ENCODE results near the gene OTOG.
A peak's percentile ranks its signal among the peaks of the same experiment; 100 is the strongest.

The OTOG gene

GRCh38 chr11:17547051-17547577 lies at the start of gene OTOG:
OTOG (plus strand) TSS chr11:17547259; CDS start chr11:17547373, 114 bp downstream.
- no peak for DNase-seq

DNA sequence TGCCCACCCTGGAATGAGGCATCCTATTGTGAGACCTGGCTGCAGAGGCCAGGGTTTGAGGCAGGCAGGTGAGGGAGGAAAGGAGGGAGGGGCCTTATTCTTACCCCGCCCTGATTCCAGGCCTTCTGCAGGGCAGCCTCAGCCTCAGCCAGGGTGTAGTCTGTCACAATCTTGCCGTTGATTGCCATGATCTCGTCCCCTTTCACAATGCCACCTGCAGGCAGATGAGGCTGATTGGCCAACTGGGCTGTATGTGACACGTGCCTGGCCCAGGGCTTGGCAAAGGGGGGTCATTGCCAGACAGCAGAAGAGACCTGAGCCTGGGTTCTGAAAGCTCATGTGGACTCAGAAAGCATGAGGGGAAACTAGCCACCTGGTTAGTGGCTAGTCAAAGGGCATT lies 49.0 kb upstream of the OTOG start:
- no peak for DNase-seq

GRCh38 chr11:17498475-17498874 lies 48.6 kb upstream of the OTOG start:
- DNase-seq, result no peak

DNA sequence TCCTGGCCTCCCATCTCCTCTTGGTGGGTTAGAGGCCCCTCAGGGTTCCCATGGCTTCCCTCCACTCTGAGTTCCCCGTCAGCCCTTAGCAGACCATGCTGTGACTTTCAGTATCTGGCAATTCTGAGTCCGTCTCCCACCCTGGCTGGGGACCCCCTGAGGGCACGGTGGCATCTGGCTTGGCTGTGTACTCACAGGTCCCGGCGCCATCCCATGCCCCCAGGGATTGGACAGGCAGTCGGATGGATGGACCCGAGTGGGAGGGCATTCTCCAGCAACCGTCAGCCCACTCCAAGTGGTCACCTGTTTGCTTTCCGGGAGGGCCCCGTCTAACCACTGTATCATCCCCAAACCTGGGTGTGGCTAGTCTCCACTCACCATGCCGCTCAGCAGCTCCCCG lies 46.4 kb upstream of the OTOG start:
- DNase-seq, result no peak

DNA sequence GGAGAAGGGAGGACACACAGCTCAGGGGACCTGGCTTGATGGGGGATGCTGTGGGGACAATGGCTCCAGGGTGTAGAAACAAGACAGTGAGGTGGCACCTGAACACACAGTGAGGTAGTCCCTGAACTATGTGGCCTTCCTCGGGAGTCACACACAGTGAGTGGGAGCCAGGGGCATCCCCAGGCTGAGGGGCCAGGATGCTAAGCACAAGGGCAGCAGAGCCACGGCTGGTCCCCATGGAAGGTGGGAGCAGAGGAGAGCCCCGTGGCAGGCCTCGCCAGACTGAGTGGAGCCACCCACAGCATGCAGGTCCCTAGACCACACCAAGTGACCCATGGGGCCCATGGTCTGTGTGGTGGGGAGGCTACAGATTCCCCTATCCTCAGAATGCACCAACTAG lies 44.4 kb upstream of the OTOG start:
- DNase-seq, result no peak

DNA sequence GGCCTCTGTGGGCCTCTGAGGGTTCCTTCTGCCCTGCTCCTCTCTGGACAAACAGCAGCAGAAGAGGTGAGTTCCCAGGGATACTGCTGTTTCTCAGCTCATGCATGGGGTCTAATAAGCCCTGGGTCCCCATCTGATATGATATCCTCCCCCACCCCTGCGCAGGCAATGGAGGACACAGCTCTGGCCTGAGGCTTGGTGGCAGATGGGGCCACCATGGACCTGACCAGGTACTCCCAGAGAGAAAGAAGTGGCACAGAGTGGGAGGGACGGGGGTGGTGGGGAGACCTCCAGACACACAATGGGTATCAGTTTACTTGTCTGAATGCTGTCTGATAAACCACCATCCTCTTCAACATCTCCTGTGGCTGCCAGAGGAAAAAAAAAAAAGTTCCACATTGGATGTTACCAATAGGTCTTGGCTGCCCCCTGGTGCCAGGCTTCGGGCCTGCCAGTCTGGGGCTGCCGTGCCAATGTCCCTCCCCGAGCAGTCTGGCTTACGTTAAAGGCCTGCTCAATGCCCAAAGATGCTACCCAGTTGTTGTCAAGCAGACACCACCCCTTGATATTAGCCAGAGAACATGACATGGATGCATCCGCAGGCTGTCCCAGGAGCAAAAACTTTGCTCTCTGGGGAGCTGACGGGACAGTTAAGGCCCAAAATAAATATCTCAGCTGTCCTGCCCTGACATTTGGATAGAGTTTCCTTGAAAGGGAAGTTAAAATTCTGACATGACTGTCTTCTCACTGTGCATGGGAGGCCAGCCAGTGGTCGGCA lies 42.5 kb upstream of the OTOG start:
- peak; percentile 90 for DNase-seq

- no peak for DNase-seq
Measured at GRCh38 chr11:17505146-17505545, 41.9 kb upstream of the OTOG start.

GRCh38 chr11:17506314-17506713 lies 40.7 kb upstream of the OTOG start:
- no peak for DNase-seq

GRCh38 chr11:17506942-17507341 lies 40.1 kb upstream of the OTOG start:
- no peak for DNase-seq

DNA sequence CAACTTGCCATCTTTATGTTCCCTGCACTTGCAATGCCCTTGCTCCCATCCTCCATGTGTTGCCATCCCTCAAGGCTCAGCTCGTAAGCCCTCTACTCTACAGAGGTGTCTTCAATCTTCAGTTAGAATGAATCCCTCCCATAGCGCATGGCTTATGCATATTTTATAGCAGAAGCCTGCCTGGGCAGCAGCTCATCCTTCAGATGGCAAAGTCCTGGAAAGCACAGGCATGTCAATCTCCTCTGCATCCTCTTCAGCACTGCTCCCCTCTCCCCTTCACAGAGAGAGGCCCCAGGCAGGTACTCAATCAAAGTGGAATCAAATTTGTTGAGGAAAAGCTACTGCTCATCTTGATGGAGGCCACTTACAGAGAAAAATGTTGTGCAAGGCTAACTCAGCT lies 39.3 kb upstream of the OTOG start:
- no peak for DNase-seq

DNA sequence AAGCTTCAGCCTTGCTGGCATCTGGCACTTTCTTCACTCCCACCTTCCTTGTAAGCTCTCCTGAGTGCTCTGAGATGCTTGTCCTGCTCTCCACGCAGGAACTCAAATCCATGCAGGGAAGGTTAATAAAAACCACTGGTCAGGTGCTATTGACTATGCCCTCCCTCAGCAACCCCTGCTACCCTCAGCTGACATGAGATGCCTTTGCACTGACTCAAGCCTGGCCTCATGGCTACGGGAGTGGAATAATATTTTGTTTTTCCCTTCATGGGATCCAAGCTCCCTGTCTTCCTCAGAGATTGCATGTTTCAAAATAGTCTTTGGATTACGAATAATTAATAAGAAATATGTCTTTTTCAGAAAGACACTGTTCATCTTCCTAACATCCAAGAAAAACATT lies 38.8 kb upstream of the OTOG start:
- no peak for DNase-seq

GRCh38 chr11:17508791-17509190 lies 38.3 kb upstream of the OTOG start:
- DNase-seq, result no peak

DNA sequence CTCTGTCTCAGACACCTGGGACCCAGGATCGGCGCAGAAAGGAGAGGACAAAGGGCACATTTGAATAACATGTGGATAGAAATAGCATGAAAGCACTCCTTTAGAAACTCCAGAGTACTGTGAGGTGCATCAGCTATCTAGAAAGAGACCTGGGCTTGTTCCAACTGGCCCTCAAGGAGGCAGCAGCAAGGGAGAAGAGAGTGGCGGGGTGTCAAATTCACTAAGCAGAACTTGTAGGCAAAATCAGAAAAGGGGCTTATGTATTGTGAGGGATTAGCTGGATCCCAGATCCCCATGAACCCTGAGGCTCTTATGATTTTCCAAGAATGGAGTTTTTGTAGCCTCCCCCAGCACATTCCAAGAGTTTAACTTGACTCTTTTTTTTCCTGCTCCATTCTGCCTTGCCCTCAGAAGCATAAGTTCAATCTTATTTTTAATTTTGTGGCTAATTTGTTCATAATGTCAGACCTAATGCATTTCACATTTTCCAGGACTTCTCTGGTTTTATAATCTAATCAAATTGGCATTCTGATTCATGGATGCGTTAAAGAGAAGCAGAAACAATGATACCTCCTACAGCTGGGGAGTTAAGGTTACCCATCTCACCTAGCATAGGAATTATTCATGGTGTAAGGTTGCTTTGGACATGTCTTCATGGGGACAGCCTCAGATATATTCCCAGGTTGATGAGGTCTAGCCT lies 36.4 kb upstream of the OTOG start:
- DNase-seq, result no peak

- no peak for DNase-seq
Measured at GRCh38 chr11:17511571-17511970, 35.5 kb upstream of the OTOG start.

GRCh38 chr11:17512101-17512500 lies 35.0 kb upstream of the OTOG start:
- no peak for DNase-seq

GRCh38 chr11:17513853-17514252 lies 33.2 kb upstream of the OTOG start:
- DNase-seq, result no peak

- no peak for DNase-seq
Measured at GRCh38 chr11:17514476-17514875, 32.6 kb upstream of the OTOG start.

- DNase-seq, result no peak
Measured at GRCh38 chr11:17515443-17516176, 31.4 kb upstream of the OTOG start.

DNA sequence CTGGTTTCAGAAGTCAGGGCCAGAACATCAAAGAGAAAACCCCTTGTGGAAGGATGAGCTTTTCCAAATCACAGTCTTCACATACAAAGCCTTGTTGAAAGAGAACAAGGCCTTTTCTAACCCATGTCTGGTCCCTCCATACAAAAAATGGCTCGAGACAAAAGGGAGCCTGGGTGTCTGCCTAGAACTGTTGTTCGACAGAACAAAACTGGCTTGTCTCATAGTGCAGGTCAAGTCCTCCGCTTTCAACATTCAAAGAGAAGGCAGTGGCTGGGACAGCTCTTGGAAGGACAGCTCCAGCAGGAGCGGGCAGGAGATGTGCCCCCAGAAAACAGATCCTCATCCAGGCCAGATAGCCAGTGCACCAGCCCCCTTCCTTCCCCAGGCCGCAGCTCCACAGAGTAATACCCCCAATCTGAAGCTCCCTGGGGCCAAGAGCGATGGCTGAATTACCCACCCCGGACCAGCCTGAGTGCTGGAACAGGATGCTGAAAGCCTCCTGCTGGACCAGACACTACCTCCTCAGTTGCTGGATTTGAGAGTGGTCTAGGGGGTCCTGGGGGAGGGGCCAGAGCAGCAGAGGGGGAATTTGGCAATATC lies 30.4 kb upstream of the OTOG start:
- no peak for DNase-seq

GRCh38 chr11:17517186-17517585 lies 29.9 kb upstream of the OTOG start:
- DNase-seq, result no peak

- DNase-seq, result no peak
Measured at GRCh38 chr11:17518366-17518765, 28.7 kb upstream of the OTOG start.

GRCh38 chr11:17519061-17519885 lies 27.8 kb upstream of the OTOG start:
- DNase-seq, result no peak
